Measurements from ENCODE around the gene FRZB. TPM values are rescaled to one million over a fixed set of nuclear protein-coding genes. Genes with fewer than 3 reads are reported as not detected.
A peak's percentile ranks its signal among the peaks of the same experiment; 100 is the strongest.
"Not testable (repeated sequence)": the region's sequence is repeated elsewhere in the genome, so short reads cannot be mapped to it uniquely, and the experiment has no call there.

Gene FRZB, protein sequence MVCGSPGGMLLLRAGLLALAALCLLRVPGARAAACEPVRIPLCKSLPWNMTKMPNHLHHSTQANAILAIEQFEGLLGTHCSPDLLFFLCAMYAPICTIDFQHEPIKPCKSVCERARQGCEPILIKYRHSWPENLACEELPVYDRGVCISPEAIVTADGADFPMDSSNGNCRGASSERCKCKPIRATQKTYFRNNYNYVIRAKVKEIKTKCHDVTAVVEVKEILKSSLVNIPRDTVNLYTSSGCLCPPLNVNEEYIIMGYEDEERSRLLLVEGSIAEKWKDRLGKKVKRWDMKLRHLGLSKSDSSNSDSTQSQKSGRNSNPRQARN
- not detected in 2 replicates for total RNA-seq (2014; rRNA removed; shearing (Covaris generic))
- not detected in 2 replicates for polyA plus RNA-seq (2015; cell fraction: cytosol; rRNA removed)
- polyA plus RNA-seq (2015; cell fraction: nucleus; rRNA removed), result 0.06 and 0.17 TPM in 2 replicates

DNA sequence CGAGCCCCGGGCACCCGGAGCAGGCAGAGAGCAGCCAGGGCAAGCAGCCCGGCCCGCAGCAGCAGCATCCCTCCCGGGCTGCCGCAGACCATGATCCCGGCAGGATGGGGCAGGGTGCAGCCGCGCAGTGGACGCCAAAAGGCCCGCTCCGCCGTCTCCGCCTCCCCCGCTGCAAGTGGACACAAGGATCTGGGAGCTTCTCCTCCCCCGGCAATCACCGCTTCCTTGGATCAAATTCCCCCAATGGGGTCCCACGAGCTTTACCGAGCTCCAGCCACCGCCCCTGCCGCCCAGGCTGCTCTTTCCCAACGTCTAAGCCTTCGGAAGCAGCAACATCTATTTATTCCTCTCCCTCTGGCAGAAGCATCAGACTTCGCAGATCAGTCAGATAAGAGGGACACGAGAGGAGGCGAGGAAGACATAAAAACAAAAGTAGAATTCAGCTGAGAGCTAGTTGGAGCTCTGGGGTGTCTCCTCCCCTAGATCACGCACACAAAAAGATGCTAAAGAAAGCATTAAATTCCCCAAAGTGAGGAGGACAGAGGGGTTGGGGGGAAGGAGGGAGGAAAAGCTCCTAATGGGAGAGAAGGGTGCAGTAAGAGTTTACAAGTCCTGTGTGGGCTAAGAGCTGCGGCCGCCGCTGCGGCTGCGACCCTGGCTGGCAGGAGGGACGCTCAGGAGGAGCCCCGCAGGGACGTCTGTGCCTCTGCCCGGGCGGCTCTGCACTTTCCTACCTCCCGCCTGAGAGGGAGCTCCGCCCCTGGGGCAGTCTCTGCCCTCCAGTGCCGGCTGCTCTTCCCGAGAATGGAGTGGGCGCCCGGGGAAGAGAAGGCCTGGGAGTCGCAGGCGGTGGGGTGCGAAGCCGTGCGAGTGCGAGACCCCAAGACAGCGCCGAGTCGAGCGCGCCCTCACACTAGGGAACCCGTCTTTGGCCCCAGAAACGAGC is at the start of gene FRZB:
FRZB (minus strand) TSS at position 177 of the 946 bp plus-strand sequence; CDS start at position 92, 85 bp downstream.
- DNase-seq (ENCODE audit: low read depth), result no peak

GRCh38 chr2:182915369-182916326 is 49.2 kb upstream of the FRZB start:
- peak; percentile 93 for DNase-seq (ENCODE audit: low read depth)

DNA sequence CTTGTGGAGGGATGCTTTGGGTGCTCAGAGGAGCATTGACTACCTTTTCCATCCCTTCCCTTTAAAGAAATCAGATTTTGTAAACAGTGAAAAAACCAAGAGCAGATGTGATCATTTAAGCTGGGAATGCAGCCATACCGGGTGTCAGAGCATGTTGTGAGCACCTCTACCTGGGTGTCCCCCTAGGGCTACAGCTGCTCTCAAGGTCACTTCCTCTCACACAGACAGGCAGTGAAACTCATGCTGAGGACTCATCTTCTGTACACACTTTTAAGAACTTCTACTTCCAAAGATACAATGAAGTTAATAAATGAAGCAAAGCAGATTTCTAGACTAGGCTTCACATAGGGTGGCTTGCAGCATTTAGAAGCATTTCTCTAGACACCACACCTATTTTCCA is 48.4 kb upstream of the FRZB start:
- DNase-seq (ENCODE audit: low read depth), result no peak

DNA sequence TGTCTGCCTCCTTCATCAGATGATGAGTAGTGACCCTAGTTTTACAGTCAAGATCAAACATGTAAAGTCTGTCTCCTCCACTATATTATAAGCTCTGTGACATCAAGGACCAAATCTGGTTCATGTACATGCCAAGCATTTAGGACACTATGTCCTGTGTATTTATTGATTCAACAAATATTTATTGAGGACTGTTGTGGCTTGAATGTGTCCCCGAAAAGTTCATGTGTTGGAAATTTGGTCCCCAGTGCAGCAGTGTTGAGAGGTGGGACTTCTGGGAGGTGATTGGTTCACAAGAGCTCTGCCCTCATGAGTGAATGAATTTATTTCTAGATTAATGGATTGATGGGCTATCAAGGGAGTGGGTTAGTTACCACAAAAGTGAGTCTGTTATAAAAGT is 46.6 kb upstream of the FRZB start:
- no peak for DNase-seq (ENCODE audit: low read depth)

DNA sequence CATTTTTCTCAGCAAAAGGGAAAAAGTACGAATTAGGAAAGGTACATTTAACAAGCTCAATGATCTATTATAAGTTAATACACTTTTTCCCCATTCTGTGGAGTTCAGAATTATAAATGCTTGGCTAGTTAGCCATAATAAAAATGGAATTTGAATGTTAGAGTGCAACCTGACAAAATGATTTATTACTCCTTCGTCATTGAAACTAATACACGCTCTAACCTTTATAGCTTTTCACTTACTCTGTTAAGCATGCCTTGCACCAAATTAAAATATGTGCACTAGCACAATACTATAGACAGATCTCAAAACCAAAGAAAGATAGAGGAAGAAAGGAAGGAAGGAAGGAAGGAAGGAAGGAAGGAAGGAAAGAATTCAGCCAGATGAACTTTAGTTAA is 46.1 kb upstream of the FRZB start:
- DNase-seq (ENCODE audit: low read depth), result no peak

- no peak for DNase-seq (ENCODE audit: low read depth)
Observed at GRCh38 chr2:182911813-182912517, 45.5 kb upstream of the FRZB start.

DNA sequence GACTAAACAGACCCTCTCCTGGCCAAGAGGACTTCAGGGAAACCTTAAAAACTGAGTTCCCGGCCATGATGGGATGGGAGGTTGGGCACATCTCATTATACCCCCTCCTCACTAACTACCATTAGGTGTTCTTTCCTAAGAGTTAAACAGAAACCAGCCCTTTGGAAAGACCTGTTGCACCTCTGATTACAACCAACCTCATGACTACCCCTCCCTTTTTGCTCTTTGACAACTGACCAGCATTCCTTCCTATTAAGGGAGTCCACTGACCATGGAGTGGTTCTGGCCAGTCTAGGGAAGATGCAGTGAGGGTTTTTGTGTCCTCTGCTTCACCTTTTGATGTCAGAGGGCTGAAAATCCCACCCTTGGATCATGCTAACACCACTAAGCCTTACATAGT is 44.5 kb upstream of the FRZB start:
- DNase-seq (ENCODE audit: low read depth), result no peak

- DNase-seq (ENCODE audit: low read depth), result peak; percentile 19
Observed at GRCh38 chr2:182907081-182907830, 40.8 kb upstream of the FRZB start.

GRCh38 chr2:182906454-182906853 is 40.0 kb upstream of the FRZB start:
- DNase-seq (ENCODE audit: low read depth), result no peak

DNA sequence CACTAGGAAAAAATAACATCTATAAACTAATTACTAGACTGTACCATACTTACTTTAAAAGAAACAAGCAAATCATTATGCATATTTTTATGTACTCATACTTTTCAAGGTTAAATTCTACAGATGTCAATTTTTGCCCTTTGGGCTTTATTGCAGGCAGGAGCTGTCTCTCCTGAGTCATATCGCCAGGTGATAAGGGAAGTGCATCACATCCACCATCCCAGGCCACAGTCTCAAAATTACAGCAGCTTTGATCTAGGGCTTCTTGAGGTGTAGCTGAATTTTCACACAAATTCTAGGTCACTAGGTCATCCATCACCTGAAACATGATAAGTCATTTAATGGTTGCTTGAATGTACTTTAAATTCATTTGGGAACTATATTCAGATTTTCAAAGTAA is 38.4 kb upstream of the FRZB start:
- DNase-seq (ENCODE audit: low read depth), result no peak

DNA sequence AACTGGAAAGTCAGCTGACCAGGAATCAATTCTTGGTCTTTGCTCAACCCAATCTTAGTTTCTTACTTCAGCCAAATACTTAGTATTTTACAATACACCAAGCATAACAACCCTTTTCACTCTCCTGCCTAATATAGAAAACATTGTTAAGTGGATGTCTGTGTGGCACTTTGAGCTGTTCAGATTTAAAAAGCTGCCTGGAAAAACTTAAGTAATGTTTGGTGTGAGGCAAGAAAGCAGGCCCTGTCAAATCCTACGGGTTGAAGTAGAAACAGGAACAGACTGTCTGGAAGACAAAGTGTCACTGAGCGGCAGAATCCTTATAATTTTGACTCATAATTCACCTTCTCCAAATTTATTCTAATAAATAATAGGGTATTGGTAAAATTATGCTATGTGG is 37.1 kb upstream of the FRZB start:
- no peak for DNase-seq (ENCODE audit: low read depth)

DNA sequence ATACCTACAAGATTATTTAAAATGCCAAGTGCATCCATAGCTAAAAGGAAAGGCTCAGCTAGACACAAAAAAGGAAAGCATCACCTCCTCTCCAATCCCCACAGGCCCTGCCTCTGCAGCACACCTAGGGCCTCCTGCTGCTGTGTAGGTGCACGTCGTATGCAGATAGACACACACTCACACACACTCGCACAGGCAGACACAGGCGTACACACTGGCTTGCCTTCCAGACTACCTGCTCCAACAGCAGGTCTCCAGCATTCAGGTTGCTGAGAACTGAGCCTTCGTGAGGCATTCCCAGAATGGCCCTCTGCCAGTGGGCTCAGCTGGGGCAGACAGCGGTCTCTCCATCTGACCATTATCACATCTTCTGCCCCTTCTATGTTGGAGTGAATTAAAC is 35.3 kb upstream of the FRZB start:
- no peak for DNase-seq (ENCODE audit: low read depth)

GRCh38 chr2:182898718-182899117 is 32.3 kb upstream of the FRZB start:
- no peak for DNase-seq (ENCODE audit: low read depth)

DNA sequence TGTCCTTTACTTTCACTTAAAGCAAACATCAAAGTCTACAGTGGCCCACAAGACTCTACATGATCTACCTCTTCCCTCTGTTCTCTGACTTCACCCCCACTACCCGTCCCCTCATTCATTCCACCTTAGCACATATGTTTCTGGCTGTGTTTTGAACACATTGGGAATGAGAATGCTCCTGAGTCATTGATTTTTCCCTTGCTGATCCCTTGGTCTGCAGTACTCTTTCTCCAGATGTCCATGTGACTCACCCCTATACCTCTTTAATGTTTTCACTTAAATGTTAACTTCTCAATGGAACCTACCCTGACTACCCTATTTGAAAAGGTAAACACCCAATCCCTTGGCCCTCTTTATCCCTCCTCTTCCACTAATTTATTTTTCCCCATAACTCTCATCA is 30.7 kb upstream of the FRZB start:
- peak; percentile 82 for DNase-seq (ENCODE audit: low read depth)

- DNase-seq (ENCODE audit: low read depth), result no peak
Observed at GRCh38 chr2:182895798-182896197, 29.4 kb upstream of the FRZB start.

GRCh38 chr2:182895169-182895568 is 28.7 kb upstream of the FRZB start:
- no peak for DNase-seq (ENCODE audit: low read depth)

DNA sequence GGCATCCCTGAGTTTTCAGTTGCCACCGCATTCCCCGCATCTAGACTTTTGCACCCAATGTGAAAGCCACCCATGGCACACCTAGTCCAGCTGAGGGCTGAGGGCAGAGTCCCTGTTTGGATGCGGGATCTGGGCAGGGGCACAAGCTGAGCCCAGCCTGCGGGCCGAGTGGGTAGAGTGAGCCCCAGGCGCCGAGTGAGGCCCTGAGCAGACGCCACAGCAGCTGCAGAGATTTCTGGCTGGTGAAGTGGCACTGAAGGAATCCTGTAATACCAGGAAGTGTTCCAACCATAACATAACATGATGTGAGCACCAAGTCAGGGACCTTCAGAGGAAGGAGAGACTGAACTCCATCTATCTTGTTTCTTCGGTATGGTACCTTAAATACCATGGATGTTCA is 27.7 kb upstream of the FRZB start:
- no peak for DNase-seq (ENCODE audit: low read depth)

DNA sequence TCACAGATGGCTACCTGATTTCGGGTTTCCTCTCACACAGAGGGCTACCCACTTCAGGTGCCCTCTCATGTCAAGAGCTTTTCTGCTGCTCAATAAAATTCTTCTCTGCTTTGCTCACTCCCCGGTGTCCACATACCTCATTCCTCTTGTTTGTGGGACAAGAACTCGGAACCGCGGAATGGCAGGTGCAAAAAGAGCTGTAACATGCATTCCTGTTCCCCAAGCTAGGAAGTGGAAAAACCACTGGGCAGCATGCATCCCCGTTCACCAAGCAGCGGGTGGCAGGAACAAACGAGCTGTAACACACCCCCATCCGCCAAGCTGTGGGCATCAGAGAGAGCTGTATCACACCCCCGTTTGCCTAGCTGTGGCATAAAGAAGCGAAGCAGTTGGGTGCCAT is 27.2 kb upstream of the FRZB start:
- DNase-seq (ENCODE audit: low read depth), result no peak

- not testable (repeated sequence) for DNase-seq (ENCODE audit: low read depth)
Observed at GRCh38 chr2:182893035-182893434, 26.6 kb upstream of the FRZB start.

DNA sequence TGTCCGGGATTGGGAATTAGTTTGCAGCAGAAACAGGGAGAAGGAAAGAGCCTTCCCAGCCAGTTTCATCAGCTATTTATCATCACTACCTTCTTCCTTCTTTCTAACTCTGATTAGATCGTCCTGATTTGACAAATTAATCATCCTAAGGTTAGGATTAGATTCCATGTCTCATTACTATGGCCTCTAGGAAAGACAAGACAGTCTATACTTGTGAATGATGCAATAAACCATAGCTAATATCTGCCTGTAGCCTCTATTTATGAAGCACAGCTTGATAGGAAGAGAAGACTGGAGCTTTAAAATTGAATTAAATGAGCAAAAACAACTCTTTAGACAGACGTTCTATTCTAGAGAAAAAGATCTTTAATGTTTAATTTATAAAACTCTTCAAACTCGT is 25.2 kb upstream of the FRZB start:
- DNase-seq (ENCODE audit: low read depth), result no peak

All from HT1080 (cell line).